ENCODE results near the gene UIMC1.

DNA sequence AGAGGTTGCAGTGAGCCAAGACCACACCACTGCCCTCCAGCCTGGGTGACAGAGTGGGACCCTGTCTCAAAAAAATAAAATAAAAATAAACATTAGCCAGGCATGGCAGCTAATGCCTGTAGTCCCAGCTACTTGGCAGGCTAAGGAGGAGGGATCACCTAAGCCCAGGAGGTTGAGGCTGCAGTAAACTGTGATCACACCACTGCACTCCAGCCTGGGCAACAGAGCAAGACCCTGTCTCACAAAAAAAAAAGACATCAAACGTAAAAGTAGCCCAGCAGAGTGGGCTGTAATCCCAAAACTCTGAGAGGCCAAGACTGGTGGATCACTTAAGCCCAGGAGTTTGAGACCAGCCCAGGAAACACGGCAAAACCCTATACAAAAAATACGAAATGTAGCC is 19.0 kb downstream of the UIMC1 start:
- TF ChIP-seq CTCF (optimal IDR thresholded peaks at IDR 0.05 in 1 of 3, IDR thresholded peaks at IDR 0.05 in 1 of 3, conservative IDR thresholded peaks at IDR 0.05 in 1 of 3; ENCODE audit: extremely low read depth in 1 of 3, insufficient read depth in 2 of 3, low read length in 3 of 3) (no peak), EZH2 (IDR thresholded peaks at IDR 0.05; ENCODE audit: low read length) (no peak)
